ENCODE measurements around the gene TTN. TPM values are rescaled to one million over a fixed set of nuclear protein-coding genes. Genes with fewer than 3 reads are reported as not detected.

The TTN gene
- total RNA-seq, 2 donors from 2014 or later = 16.1 to 26.4 TPM

DNA sequence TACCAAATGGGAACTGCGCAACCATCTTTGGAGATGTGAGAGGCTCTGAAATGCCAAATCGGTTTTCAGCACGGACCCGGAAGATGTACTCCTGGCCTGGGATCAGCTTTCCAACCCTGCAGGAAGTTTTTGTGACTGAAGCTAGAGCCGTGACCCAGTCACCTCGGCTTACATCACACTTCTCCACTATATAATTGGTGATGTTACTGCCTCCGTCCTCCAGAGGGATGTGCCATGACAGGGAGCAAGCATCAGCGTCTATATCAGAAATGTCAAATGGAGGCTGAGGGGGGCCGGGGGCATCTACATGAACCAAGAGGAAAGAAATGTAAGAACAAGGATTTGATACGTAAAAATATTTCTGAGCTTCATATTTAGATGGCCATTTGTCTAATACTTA lies 222.6 kb downstream of the TTN start:
- Mint-ChIP-seq H3K36me3 (ENCODE audit: low read depth) (peaks cover 4% of the 10 kb centered on the region), H3K4me1 (peaks cover 2% of the 10 kb centered on the region), H3K27ac (no peak overlapping the region), H3K4me3 (no peak overlapping the region), H3K27me3 (no peaks in the 10 kb centered on the region)
- no peak for DNase-seq
- no peaks in the 10 kb centered on the region for H3K9me3 ChIP-seq (ENCODE audit: control insufficient read depth, low read length, poor library complexity, severe bottlenecking)
- ATAC-seq = no peak

DNA sequence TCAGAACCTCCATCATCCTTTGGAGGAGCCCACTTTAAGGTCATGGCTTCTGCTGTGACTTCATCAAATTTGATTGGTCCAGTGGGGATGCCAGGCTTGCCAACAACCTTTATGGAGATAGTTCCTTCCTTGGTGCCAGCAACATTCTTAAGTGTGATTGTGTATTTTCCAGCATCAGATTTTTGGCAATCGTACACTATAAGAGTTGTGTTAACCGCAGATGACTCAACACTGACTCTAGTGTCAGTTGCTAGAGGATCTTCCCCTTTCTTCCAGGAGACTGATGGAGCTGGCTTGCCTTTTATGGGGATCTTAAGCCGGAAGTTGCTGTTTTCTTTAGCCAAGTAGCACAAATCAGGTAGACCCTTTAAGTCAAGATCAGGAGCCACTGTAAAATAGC lies 228.2 kb downstream of the TTN start:
- no peaks in the 10 kb centered on the region for H3K27me3 Mint-ChIP-seq
- no peak overlapping the region for H3K27ac Mint-ChIP-seq
- ATAC-seq (no peak), DNase-seq (no peak)
- no peak overlapping the region for H3K4me3 Mint-ChIP-seq
- H3K36me3 Mint-ChIP-seq (ENCODE audit: low read depth) = peaks cover 7% of the 10 kb centered on the region
- peaks cover 2% of the 10 kb centered on the region for H3K4me1 Mint-ChIP-seq
- no peaks in the 10 kb centered on the region for H3K9me3 ChIP-seq (ENCODE audit: control insufficient read depth, low read length, poor library complexity, severe bottlenecking)

DNA sequence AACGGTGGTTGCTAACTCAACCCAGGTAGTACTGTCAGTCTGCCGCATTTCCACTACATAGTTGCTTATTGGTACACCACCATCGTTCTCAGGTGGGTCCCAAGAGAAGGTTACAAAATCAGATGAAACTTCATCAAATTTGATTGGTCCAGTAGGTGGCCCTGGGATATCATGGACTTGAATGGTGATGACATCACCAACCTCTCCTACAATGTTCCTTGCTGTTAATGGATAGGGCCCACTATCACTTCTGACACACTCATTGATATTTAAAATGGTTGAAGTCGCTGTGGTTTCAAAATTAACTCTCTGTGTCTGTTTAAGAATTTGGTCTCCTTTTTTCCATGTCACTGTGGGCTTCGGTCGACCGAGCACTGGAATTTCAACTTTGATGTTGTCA lies 232.4 kb downstream of the TTN start:
- ATAC-seq (no peak), DNase-seq (no peak)
- Mint-ChIP-seq H3K4me1 (peaks cover 2% of the 10 kb centered on the region), H3K27ac (no peak overlapping the region), H3K4me3 (no peak overlapping the region), H3K27me3 (no peaks in the 10 kb centered on the region), H3K36me3 (ENCODE audit: low read depth) (peaks cover 10% of the 10 kb centered on the region)
- H3K9me3 ChIP-seq (ENCODE audit: control insufficient read depth, low read length, poor library complexity, severe bottlenecking) = no peaks in the 10 kb centered on the region

DNA sequence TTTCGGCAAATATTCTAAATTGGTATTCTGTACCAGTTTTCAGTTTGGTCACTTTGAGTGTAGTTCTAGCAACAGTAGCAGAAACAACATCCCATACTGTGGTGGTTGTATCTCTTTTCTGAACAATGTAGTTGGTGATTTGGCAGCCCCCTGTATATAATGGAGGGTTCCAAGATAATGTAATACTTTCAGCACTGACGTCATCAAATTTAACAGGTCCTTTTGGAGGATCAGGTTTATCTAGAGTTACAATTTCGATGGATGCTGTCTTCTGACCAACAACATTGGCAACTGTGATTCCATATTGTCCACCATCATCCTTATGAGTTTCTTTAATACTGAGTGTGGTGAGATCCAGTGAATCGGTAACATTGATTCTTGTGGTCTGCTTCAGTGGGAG lies 239.0 kb downstream of the TTN start:
- Mint-ChIP-seq H3K36me3 (ENCODE audit: low read depth) (peaks cover 11% of the 10 kb centered on the region), H3K4me3 (no peak overlapping the region), H3K27ac (no peak overlapping the region), H3K27me3 (no peaks in the 10 kb centered on the region), H3K4me1 (no peaks in the 10 kb centered on the region)
- ATAC-seq = no peak
- no peak for DNase-seq
- H3K9me3 ChIP-seq (ENCODE audit: control insufficient read depth, low read length, poor library complexity, severe bottlenecking) = no peaks in the 10 kb centered on the region

DNA sequence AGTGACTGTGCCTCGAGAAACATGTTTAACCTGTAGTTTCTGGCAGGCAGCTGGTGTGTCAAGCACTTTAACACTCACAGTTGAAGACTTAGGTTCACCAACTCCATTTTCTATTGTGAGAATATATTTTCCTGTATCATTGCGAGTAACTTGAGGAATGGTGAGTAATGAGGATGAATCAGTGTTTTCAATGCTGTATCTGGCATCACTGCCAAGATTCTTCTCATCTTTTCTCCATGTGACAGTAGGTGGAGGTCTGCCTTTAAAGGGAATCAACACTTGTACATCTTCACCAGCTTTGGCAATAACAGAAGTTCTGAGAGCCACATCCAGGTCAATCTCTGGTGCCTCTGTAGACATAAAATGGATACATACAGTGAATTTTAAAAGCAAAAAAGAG lies 254.2 kb downstream of the TTN start:
- Mint-ChIP-seq H3K27ac (no peak overlapping the region), H3K36me3 (ENCODE audit: low read depth) (no peaks in the 10 kb centered on the region), H3K27me3 (no peaks in the 10 kb centered on the region), H3K4me1 (peaks cover 4% of the 10 kb centered on the region), H3K4me3 (no peak overlapping the region)
- ATAC-seq (no peak), DNase-seq (no peak)
- no peaks in the 10 kb centered on the region for H3K9me3 ChIP-seq (ENCODE audit: control insufficient read depth, low read length, poor library complexity, severe bottlenecking)

DNA sequence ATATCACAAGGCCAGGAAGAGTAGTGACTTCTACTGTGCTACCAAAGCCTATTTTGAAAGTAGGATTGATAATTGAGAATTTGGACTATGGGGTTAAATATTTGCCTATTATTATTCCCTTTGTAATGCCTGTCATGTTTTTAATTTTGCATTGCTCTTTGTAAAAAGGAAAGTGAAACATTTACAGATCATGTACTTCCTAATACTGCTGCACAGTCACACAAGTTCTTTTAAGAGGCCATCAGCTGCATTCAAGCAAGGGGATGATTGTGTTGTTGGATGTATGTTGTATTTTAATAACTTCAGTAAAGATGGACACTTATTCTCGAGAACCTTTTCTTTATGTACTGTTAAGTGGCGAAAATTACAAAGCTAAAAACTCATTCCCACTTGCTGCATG lies 256.9 kb downstream of the TTN start:
- H3K27me3 Mint-ChIP-seq = no peaks in the 10 kb centered on the region
- H3K4me1 Mint-ChIP-seq = no peaks in the 10 kb centered on the region
- H3K36me3 Mint-ChIP-seq (ENCODE audit: low read depth) = peaks cover 5% of the 10 kb centered on the region
- H3K9me3 ChIP-seq (ENCODE audit: control insufficient read depth, low read length, poor library complexity, severe bottlenecking) = no peaks in the 10 kb centered on the region
- no peak for ATAC-seq
- H3K27ac Mint-ChIP-seq = no peak overlapping the region
- DNase-seq = no peak
- H3K4me3 Mint-ChIP-seq = no peak overlapping the region

DNA sequence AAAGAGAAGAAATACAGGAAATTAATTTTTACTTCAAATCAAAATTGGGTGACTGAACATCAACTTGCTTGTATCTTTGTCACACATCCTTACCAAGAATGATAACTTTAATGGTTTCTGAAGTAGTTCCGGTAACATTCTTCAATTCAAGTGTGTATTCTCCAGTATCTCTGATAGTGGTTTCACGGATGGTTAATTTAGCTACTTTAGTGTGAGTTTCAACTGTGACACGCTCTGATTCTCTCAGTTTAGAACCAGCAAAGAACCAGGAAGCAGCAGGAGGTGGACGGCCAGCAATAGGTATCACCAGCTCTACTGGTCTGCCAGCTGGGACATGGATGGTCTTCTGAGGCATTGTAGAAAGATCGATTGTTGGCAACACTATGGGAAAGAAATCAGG lies 264.7 kb downstream of the TTN start:
- no peaks in the 10 kb centered on the region for H3K9me3 ChIP-seq (ENCODE audit: control insufficient read depth, low read length, poor library complexity, severe bottlenecking)
- H3K27me3 Mint-ChIP-seq = no peaks in the 10 kb centered on the region
- H3K36me3 Mint-ChIP-seq (ENCODE audit: low read depth) = peaks cover 11% of the 10 kb centered on the region
- DNase-seq = no peak
- H3K27ac Mint-ChIP-seq = no peak overlapping the region
- no peak for ATAC-seq
- H3K4me3 Mint-ChIP-seq = no peak overlapping the region
- H3K4me1 Mint-ChIP-seq = peaks cover 1% of the 10 kb centered on the region

DNA sequence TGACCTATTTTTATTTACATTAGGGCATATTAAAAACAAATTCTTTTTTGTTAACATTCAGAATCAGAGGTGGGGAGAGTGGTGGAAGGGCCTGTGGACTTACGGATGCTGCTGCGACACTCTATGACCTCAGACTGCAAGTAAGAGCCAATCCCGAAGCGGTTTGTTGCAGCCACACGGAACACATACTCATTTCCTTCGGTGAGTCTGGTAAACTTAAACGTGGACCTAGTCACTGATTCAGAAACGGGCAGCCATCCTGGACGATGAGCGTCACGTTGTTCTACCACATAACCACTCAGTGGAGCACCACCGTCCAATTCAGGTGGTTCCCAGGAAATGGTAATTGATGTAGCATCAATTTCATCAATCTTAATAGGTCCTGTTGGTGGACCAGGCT lies 265.1 kb downstream of the TTN start:
- H3K36me3 Mint-ChIP-seq (ENCODE audit: low read depth) = peaks cover 11% of the 10 kb centered on the region
- no peak for DNase-seq
- ATAC-seq = no peak
- H3K27ac Mint-ChIP-seq = no peak overlapping the region
- no peaks in the 10 kb centered on the region for H3K27me3 Mint-ChIP-seq
- H3K4me1 Mint-ChIP-seq = peaks cover 2% of the 10 kb centered on the region
- H3K9me3 ChIP-seq (ENCODE audit: control insufficient read depth, low read length, poor library complexity, severe bottlenecking) = no peaks in the 10 kb centered on the region
- no peak overlapping the region for H3K4me3 Mint-ChIP-seq

DNA sequence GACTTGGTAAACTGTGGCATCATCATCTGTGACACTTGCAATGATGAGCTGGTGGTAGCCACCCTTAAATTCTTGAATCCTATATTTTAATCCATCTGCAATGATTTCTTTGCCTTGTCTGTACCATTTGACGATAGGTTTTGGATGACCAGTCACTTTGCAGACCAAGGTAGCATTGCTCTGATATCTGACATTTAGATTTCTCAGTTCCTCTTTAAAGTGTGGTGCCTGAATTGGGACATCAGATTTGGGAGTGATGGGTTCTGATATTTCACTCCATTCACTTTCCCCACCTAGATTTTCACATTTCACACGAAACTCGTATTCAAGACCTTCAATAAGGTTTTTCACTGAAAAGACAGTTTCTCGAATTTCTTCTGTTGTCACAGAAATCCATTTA lies 271.2 kb downstream of the TTN start:
- no peak overlapping the region for H3K27ac Mint-ChIP-seq
- H3K4me3 Mint-ChIP-seq = no peak overlapping the region
- no peak for DNase-seq
- peaks cover 2% of the 10 kb centered on the region for H3K4me1 Mint-ChIP-seq
- H3K27me3 Mint-ChIP-seq = no peaks in the 10 kb centered on the region
- no peaks in the 10 kb centered on the region for H3K9me3 ChIP-seq (ENCODE audit: control insufficient read depth, low read length, poor library complexity, severe bottlenecking)
- peaks cover 8% of the 10 kb centered on the region for H3K36me3 Mint-ChIP-seq (ENCODE audit: low read depth)
- ATAC-seq = no peak

DNA sequence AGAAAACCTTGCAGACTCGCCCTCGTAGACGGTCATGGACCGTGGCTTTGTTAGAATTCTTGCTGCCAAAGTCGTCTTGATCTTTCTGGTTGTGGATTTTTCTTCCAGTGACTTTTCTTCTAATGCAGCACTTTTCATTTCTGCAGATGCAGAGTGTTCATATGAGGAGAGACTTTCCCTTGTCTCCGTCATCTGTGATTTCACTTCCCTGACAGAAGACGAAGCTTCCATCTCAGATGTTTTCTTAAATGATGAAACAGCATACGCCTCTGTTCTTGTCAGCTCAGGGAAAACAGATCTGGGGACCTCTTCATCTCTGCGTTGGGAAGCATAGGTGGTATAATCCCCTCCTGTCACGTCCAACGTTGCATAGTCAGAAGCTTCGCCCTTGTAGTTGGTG lies 276.1 kb downstream of the TTN start:
- H3K4me1 Mint-ChIP-seq = peaks cover 20% of the 10 kb centered on the region
- no peaks in the 10 kb centered on the region for H3K27me3 Mint-ChIP-seq
- H3K27ac Mint-ChIP-seq = peak overlapping the region; percentile 69
- no peaks in the 10 kb centered on the region for H3K9me3 ChIP-seq (ENCODE audit: control insufficient read depth, low read length, poor library complexity, severe bottlenecking)
- H3K36me3 Mint-ChIP-seq (ENCODE audit: low read depth) = peaks cover 8% of the 10 kb centered on the region
- no peak for DNase-seq
- no peak overlapping the region for H3K4me3 Mint-ChIP-seq
- ATAC-seq = peak; percentile 8

DNA sequence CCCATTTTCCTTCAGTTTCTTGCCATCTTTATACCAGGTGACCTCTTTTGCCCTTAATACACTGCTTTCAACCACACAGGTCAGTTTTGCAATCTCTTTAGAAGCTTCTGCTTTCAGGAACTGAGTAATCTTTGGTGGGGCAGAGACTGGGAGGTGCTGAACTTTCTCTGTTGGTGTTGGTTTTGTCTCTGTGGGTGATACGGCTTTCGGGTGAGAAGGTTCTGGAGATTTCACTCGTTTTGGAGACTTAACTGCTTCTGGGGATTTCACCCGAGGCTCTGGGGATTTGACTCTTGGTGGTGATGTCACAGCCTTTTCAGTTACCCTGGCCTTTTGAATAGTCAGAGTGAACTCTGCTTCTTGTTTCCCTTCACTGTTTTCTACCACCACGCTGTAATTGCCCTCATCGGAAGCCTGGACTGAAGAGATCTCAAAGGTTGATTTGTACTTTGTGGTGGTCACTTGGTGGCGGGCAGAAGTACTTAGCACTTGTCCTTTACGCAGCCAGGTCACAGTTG lies 276.5 kb downstream of the TTN start:
- ATAC-seq (peak; percentile 72), DNase-seq (no peak)
- H3K9me3 ChIP-seq (ENCODE audit: control insufficient read depth, low read length, poor library complexity, severe bottlenecking) = no peaks in the 10 kb centered on the region
- Mint-ChIP-seq H3K36me3 (ENCODE audit: low read depth) (peaks cover 8% of the 10 kb centered on the region), H3K27me3 (no peaks in the 10 kb centered on the region), H3K4me1 (peaks cover 22% of the 10 kb centered on the region), H3K4me3 (peak overlapping the region; percentile 25), H3K27ac (peak overlapping the region; percentile 69)

DNA sequence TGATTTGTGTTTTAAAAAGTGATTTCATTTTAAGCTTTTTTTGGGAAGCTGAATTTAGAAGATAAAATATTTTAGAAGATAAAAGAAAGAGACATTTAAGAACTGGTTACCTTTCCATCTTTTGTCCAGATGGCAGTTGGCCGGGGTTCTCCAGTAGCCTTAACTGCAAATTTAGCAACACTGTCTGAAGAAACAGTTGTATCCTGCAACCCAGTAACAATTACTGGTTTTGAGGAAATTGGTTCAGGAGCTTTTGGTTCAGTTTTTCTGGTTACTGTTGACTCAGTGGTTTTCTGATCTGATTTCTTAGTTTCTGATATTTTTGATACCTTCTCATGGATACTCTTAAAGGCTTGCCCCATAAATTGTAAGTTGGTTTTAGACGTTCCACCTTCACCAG lies 277.1 kb downstream of the TTN start:
- Mint-ChIP-seq H3K27me3 (no peaks in the 10 kb centered on the region), H3K4me1 (peaks cover 25% of the 10 kb centered on the region), H3K36me3 (ENCODE audit: low read depth) (peaks cover 8% of the 10 kb centered on the region), H3K4me3 (no peak overlapping the region), H3K27ac (peak overlapping the region; percentile 69)
- DNase-seq (no peak), ATAC-seq (no peak)
- no peaks in the 10 kb centered on the region for H3K9me3 ChIP-seq (ENCODE audit: control insufficient read depth, low read length, poor library complexity, severe bottlenecking)

DNA sequence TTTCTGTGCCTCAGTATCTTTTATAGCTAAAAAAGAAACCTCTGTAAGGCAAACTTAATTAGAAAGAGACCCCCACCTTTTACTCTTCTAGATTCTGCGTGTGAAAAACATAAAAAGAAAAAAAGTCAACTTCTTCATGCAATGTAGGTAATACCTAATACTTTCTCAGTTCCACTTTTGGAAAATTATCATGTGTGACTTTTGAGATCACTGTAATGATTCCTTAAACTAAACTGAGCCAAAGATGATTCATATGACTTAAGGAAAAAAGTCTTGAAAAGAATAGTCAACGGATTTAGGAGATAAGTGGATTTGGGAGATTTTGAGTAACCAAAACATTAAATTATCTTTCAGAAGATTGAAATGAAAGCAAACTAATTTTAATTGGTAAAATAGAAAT lies 278.0 kb downstream of the TTN start:
- H3K36me3 Mint-ChIP-seq (ENCODE audit: low read depth) = peaks cover 8% of the 10 kb centered on the region
- H3K27me3 Mint-ChIP-seq = no peaks in the 10 kb centered on the region
- DNase-seq (no peak), ATAC-seq (no peak)
- peak overlapping the region; percentile 21 for H3K27ac Mint-ChIP-seq
- H3K4me3 Mint-ChIP-seq = no peak overlapping the region
- no peaks in the 10 kb centered on the region for H3K9me3 ChIP-seq (ENCODE audit: control insufficient read depth, low read length, poor library complexity, severe bottlenecking)
- peaks cover 25% of the 10 kb centered on the region for H3K4me1 Mint-ChIP-seq

DNA sequence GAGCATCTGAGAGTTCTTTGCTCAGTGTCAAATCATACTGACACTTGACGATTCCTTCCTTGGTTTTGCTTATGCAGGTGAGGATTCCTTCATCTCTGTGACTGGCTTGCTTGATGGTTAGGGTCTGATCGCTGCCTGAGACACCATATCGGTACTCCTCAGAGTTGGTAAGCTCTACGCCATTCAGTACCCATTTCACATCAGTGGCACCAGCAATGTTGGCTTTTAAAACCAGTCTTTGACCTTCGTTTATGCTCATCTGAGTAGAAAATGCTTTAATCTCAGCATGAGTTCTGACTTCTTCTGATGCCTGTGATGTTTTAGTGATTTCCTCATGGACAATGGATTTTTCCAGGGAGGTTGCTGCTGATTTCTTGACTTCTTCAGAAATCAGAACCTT lies 278.6 kb downstream of the TTN start:
- peaks cover 28% of the 10 kb centered on the region for H3K4me1 Mint-ChIP-seq
- H3K9me3 ChIP-seq (ENCODE audit: control insufficient read depth, low read length, poor library complexity, severe bottlenecking) = no peaks in the 10 kb centered on the region
- H3K27me3 Mint-ChIP-seq = no peaks in the 10 kb centered on the region
- no peak overlapping the region for H3K27ac Mint-ChIP-seq
- peaks cover 6% of the 10 kb centered on the region for H3K36me3 Mint-ChIP-seq (ENCODE audit: low read depth)
- no peak overlapping the region for H3K4me3 Mint-ChIP-seq
- no peak for ATAC-seq
- no peak for DNase-seq

All from T-helper 17 cell (primary cell).